ENCODE results near the gene PIGU. TPM values are rescaled to one million over a fixed set of nuclear protein-coding genes. Genes with fewer than 3 reads are reported as not detected.

PIGU gene
- total and polyA plus RNA-seq, 2 of the 13 experiments (the other 11 are each of a cell fraction or from before 2014, with no cell fraction given), result 45.5 to 231 TPM

GRCh38 chr20:34574861-34575260 lies 102.0 kb downstream of the PIGU start (continued):
- TF ChIP-seq ZBTB40 (IDR thresholded peaks at IDR 0.05), result no peak
- no peak for TF ChIP-seq ZBTB40 (CRISPR knock-in tag; IDR thresholded peaks at IDR 0.05)
- no peak for TF ChIP-seq ZFP1 (CRISPR knock-in tag; IDR thresholded peaks at IDR 0.05)
- TF ChIP-seq ZBTB7A (CRISPR knock-in tag; IDR thresholded peaks at IDR 0.05), result no peak
- no peak for TF ChIP-seq FOXK1 (CRISPR knock-in tag; IDR thresholded peaks at IDR 0.05; ENCODE audit: borderline replicate concordance, low read depth)
- no peak for TF ChIP-seq ZNF773 (CRISPR knock-in tag; IDR thresholded peaks at IDR 0.05; ENCODE audit: borderline replicate concordance)
- TF ChIP-seq ZNF775 (CRISPR knock-in tag; IDR thresholded peaks at IDR 0.05; ENCODE audit: borderline replicate concordance), result no peak
- TF ChIP-seq MED1 (CRISPR knock-in tag; IDR thresholded peaks at IDR 0.05), result no peak
- TF ChIP-seq REPIN1 (CRISPR knock-in tag; IDR thresholded peaks at IDR 0.05; ENCODE audit: borderline replicate concordance, low read depth), result no peak
- no peak for TF ChIP-seq ZBTB7B (CRISPR knock-in tag; IDR thresholded peaks at IDR 0.05)
